HG03378 (cell line): ENCODE data around the gene RPTOR.

Experiments
- ATAC-seq: cut with Tn5 transposase; IDR thresholded peaks from one replicate; pipeline ENCODE4 v1.9.1; 2021; ENCODE audit warnings: mild to moderate bottlenecking, moderate library complexity; ENCODE audit not compliant: unreplicated experiment

Gene RPTOR

DNA sequence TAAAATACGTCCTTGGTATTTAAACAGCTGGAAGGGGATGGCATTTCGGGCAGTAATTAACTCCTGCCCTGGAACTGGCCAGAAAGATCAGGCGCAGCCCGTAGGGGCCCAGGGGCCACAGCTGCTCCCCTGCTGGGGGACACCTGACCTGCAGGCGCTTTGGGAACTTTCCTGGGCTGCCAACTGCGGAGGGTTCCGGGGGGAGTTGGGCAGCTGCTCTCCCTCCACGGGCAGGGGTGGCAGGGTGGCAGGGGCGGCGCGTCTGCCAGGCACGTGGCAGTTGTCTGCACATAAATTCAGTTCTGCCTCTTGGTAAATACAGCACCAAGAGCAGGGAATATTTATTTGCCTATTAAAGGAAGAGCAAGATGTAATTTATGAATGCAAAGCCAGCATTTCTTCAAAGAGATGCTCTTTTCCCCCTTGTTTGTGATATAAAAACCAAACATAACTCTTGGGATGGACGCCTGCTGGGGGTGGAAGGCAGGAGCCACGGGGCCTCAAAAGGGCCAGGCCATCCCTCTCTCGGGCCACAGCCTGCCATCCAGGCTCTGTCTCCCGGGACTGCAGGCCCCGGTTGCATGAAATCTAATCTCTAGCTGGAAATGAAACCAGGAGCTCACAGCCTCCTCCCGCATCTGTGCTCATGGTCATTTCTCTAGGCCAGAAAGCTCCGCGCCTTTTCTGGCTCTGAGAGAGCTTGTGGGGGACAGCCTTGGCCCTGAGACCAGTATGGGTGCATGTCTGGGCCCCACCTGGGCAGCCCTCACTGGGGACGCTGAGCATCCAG lies 417.1 kb downstream of the RPTOR start:
- ATAC-seq: no peak

DNA sequence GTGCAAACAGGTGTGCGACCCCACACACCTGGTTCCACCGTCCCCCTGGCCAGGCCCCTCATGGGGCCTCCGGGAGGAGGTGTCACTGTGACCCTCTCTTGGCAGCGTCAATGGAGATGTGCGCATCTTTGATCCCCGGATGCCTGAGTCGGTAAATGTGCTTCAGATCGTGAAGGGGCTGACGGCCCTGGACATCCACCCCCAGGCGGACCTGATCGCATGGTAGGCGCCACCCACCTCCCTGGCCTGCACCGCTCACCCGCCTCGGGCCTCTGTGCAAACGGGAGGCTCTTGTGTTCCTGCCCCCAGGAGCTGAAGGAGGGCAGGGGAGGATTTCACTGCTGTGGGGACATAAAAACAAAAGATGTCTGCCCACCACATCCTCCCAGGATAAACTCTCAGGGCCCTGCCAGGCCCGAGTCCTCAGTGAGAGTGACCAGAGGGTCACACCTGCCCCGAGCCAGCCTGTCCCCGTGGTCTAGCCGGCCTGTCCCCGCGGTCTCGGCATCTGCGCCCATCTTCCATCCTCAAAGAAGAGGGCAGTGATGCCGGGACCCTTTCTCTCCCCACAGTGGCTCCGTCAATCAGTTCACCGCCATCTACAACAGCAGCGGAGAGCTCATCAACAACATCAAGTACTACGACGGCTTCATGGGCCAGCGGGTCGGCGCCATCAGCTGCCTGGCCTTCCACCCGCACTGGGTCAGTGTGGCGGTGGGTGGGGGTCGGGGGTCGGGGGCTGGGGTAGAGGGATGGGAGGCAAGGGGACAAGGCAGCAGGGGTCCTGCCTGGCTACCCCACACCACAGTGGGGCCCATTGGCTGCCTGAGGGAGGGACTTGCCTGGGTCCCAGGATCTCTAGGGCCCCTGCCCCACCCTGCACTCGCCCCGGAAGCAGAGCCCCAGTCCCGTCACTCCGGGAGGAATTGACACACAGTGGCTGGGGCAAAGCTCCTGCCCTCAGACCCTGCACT lies 418.0 kb downstream of the RPTOR start:
- ATAC-seq: no peak

- ATAC-seq: no peak
Observed at GRCh38 chr17:80963812-80964543, 419.3 kb downstream of the RPTOR start.

DNA sequence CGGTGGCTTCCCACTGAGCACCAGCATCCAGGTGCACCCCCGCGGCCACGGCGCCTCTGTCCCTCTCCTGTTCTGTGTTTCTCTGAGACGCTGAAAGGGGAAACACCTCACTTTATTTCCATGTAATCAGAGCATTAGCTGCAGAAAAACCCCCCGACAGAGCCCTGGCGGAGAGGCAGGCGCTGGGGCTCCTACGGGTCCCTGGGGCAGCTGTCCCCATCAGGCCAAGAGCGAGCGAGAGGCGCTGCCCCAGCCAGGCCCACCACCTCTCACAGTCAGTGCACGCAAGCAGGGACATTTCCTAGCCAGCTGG lies 419.9 kb downstream of the RPTOR start:
- no peak for ATAC-seq

DNA sequence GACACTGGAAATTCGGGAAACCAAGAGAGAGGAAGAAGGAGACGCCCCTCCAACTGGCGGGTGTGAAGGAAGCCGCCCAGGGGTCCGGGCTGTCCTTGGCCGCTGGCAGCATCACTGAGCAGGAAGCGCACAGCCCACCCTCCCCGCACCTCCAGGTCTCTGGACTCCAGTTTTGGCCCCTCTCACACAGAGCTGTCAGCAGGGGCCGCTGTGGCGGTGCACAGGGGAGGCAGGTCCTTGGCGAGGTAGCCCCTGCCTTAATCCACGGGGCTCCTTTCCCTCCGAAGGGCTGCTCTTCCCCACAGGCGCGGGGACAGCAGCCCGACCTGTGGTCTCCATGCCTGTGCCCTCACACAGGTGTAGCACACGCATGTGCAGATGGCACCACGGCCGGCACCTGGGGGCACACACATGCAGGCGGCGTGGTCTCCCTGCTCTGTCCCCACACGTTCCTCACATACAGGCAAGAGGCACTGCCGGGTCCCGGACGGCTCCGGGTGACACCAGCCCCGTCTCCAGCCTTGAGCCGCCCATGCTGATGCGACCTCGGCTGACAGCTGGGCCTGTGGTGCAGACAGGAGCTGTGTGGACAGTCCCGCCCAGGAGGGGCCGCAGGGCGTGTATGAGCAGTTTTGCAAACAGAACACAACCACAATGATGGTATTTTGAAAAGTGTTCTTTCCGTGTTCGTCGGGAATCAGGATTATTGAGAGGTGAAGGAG lies 420.4 kb downstream of the RPTOR start:
- ATAC-seq: no peak

GRCh38 chr17:80965606-80966005 lies 421.0 kb downstream of the RPTOR start:
- no peak for ATAC-seq

DNA sequence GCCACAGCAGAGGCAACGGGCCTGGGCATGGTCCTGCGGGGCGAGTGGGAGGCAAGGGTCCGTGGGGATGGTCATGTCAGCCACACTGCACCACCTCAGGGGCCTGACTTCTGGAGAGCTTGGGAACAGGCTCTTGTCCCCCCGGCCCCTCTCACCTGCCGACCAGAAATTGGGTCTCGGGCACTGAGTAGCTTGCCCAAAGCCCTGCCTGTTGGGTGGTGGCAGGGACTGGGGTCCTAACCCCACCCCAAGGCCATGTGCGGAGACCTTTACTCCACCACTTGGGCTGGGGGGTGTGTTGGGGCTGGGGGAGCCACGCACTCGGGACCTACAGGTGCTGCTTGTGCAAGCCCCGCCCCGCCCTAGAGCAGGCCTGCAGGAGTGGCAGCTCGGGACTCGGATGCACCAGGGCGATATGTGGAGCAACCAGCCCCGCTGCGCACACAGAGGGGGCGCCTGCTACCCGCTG lies 422.8 kb downstream of the RPTOR start:
- no peak for ATAC-seq

DNA sequence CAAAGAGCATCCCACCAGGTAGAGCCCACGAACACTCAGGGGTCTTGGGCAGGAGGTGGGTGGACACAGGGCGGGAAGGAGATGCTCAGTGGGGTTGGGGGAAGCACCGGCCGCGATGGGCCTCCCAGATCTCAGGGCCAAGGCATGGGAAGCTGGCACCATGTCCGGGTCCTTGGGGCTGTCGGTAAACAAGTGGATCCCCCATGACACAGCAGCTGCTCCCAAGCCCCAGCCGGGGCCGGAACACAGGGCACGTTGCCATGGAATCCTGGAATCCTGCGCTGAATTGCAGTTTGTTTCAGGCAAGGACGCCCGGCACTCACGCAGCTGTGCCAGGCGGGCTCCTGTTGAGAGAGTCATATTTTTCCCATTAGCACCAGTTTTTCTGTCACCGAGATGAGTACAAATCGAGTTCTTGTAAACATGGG lies 424.0 kb downstream of the RPTOR start:
- no peak for ATAC-seq

GRCh38 chr17:80969030-80969673 lies 424.5 kb downstream of the RPTOR start:
- ATAC-seq: no peak

DNA sequence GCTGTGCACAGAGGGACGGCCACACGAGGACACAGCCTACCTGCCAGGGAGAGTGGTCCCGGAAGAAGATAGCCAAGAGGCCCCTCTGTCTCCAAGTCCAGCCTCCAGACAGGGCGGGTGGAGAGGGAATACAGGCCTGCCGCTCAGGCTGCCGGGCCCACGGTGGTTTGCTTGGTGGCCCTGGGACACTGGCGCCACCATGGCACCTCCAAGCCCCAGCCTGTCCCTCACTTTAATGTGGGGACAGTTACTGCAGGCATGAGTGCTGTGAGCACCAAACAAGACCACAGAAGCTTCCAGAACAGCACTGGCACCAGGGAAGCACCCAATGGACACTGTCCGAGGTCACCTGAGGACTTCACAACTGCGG lies 425.0 kb downstream of the RPTOR start:
- no peak for ATAC-seq

GRCh38 chr17:80970044-80970761 lies 425.6 kb downstream of the RPTOR start:
- ATAC-seq: no peak

GRCh38 chr17:80970762-80971703 lies 426.4 kb downstream of the RPTOR start:
- no peak for ATAC-seq

- ATAC-seq: no peak
Observed at GRCh38 chr17:80971704-80972304, 427.2 kb downstream of the RPTOR start.

DNA sequence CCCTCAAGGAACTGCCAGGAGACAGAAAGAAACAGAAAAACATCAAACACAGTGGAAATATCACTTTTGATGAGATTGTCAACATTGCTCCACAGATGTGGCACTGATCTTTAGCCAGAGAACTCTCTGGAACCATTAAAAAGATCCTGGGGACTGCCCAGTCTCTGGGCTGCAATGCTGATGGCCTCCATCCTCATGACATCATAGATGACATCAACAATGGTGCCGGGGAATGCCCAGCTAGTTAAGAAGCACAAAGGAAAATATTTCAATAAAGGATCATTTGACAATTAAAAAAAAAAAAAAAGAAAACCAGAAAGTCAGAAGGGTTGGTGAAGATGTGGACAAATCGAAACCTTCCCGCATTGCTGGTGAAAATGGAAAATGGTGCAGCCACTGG lies 432.1 kb downstream of the RPTOR start:
- no peak for ATAC-seq

DNA sequence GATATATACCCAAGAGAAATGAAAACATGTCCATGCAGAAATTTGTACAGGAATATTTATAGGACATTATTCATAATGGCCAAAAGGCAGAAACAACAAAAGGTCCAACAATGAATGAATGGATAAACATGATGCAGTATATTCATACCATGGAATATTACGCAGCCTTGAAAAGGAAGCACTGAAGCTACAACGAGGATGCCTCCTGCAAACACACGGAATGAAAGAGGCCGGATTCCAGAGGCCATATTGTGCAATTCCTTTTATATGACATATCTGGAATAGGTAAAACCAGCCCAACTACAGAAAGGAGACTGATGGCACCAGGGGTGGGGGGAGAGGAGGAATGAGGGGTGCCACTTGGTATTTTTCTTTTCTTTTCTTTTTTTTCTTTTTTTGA lies 432.5 kb downstream of the RPTOR start:
- ATAC-seq: no peak

DNA sequence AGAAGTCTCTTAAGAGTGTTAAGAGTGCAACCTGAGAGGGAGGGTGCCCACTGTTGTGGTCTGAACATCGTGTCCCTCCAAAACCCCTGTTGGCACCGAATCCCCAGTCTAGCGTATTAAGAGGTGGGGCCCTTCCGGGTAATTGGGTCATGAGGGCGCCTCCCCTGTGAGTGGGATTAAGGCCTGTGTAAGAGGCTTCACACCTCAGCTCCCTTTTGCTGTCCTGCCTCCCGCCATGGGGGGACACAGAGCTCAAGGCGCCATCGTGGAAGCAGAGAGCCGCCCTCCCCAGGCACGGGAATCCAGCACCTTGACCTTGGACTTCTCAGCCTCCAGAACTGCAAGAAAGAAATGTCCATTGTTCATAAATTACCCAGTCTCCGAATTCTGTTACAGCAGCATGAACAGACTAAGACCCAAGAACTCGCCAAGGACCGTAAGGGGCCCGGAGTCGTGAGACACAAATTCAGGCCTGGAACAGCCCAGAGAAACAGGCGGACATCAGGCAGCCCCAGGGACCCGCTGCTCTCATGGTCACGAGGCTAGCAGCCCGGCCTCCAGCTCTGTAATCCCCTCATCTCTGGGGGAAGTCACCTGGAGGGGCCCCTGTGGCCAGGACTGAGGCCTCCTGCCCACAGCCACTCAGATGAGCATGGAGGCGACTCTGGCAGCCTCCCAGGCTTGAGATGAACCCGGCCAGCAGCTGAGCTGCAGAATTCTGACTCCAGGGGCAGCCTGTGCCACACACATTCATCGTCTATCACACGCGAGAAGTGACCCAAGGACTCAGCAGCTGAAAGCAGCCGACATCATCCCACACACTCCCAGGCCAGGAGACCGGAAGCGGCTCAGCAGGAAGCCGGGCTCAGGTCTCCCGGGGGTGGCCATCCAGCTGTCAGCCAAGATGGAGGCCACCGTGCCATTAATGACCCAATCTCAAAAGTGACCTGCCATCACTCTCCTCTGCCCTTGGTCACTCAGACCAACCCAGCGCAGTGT lies 434.2 kb downstream of the RPTOR start:
- ATAC-seq: no peak
